Stimulated activated CD4-positive, alpha-beta T cell treated with anti-CD3 and anti-CD28 coated beads, Interleukin-15, amount 100 ng/mL, for 1 hour (primary cell): ENCODE data around the gene MXRA8.
A peak's percentile ranks its signal among the peaks of the same experiment; 100 is the strongest.

Experiments
- DNase-seq, 2 donors: peaks; one replicate each; pipeline ENCODE4 v3.0.0-alpha.2; 2020; ENCODE audit warnings: low read depth in 1 of 2, low spot score in 1 of 2

The MXRA8 gene

GRCh38 chr1:1336931-1337792 is 21.2 kb downstream of the MXRA8 start:
- no peak for DNase-seq

- no peak for DNase-seq
Measured at GRCh38 chr1:1336446-1336845, 21.9 kb downstream of the MXRA8 start.

- DNase-seq, result no peak
Measured at GRCh38 chr1:1335792-1336248, 22.5 kb downstream of the MXRA8 start.

- no peak for DNase-seq
Measured at GRCh38 chr1:1335283-1335682, 23.1 kb downstream of the MXRA8 start.

GRCh38 chr1:1334835-1335234 is 23.5 kb downstream of the MXRA8 start:
- DNase-seq, result no peak

GRCh38 chr1:1333551-1334241 is 24.7 kb downstream of the MXRA8 start:
- DNase-seq, result no peak

- no peak for DNase-seq
Measured at GRCh38 chr1:1332774-1333480, 25.4 kb downstream of the MXRA8 start.

- no peak for DNase-seq
Measured at GRCh38 chr1:1332031-1332755, 26.2 kb downstream of the MXRA8 start.

- DNase-seq, result no peak
Measured at GRCh38 chr1:1331068-1331965, 27.0 kb downstream of the MXRA8 start, which contains the start of gene TAS1R3. TSS of gene TAS1R3 (plus strand) at chr1:1331280. CDS start at chr1:1331346, 66 bp downstream.

GRCh38 chr1:1330366-1331067 is 27.8 kb downstream of the MXRA8 start:
- no peak for DNase-seq

GRCh38 chr1:1329304-1330210 is 28.8 kb downstream of the MXRA8 start:
- no peak for DNase-seq

GRCh38 chr1:1328254-1328653 is 30.1 kb downstream of the MXRA8 start:
- no peak for DNase-seq

- DNase-seq, result no peak
Measured at GRCh38 chr1:1327291-1327690, 31.1 kb downstream of the MXRA8 start.

GRCh38 chr1:1326075-1326605 is 32.2 kb downstream of the MXRA8 start:
- DNase-seq, result no peak

- DNase-seq, result no peak
Measured at GRCh38 chr1:1325288-1326074, 32.9 kb downstream of the MXRA8 start.

- DNase-seq, result peak; percentile 92 to 94
Measured at GRCh38 chr1:1324524-1325287, 33.6 kb downstream of the MXRA8 start, which contains the start of the genes CPTP and INTS11. TSS of gene CPTP (plus strand) at chr1:1324802. CDS start at chr1:1326911, 2,109 bp downstream. TSS of gene INTS11 (minus strand) at chr1:1324660. CDS start at chr1:1324608, 52 bp downstream.
